LNCaP clone FGC (cell line): ENCODE results near the gene PCBP2.

Experiments used
- DNase-seq: peaks from one replicate; pipeline ENCODE4 v3.0.0-alpha.2; 2011; ENCODE audit warnings: low read depth
- H3K4me3 ChIP-seq: 2 replicates; pipeline ENCODE4 v1.5.1; 2011; ENCODE audit warnings: mild to moderate bottlenecking, low read depth, low read length, control low read depth
- CTCF ChIP-seq: IDR thresholded peaks from 2 replicates; pipeline ENCODE4 v1.5.1; 2012; ENCODE audit warnings: mild to moderate bottlenecking; ENCODE audit not compliant: control insufficient read depth, insufficient read depth; ENCODE audit errors: extremely low read depth

PCBP2 gene

GRCh38 chr12:53492188-53492587 is 40.3 kb downstream of the PCBP2 start:
- no peak for TF ChIP-seq CTCF
- DNase-seq = no peak
- H3K4me3 ChIP-seq = peak overlapping the region; percentile 65

- H3K4me3 ChIP-seq = peak overlapping the region; percentile 65
- DNase-seq = peak; percentile 56
- no peak for TF ChIP-seq CTCF
Observed at GRCh38 chr12:53492830-53493609, 41.1 kb downstream of the PCBP2 start.

GRCh38 chr12:53493610-53494391 is 41.9 kb downstream of the PCBP2 start:
- DNase-seq = no peak
- no peak for TF ChIP-seq CTCF
- H3K4me3 ChIP-seq = peak overlapping the region; percentile 65

- no peak for TF ChIP-seq CTCF
- peak; percentile 46 for DNase-seq
- H3K4me3 ChIP-seq = peak overlapping the region; percentile 19
Observed at GRCh38 chr12:53495903-53496751, 44.2 kb downstream of the PCBP2 start.

- no peak for DNase-seq
- TF ChIP-seq CTCF = no peak
- peak overlapping the region; percentile 17 for H3K4me3 ChIP-seq
Observed at GRCh38 chr12:53496752-53497032, 44.8 kb downstream of the PCBP2 start.

- no peak for TF ChIP-seq CTCF
- H3K4me3 ChIP-seq = no peak overlapping the region
- DNase-seq = no peak
Observed at GRCh38 chr12:53497461-53497860, 45.6 kb downstream of the PCBP2 start.
